NCI-H526 treated with DMSO at 0.1 percent for 48 hours (cell line): Measurements from ENCODE around the gene PPP1R14D.
A peak's percentile ranks its signal among the peaks of the same experiment; 100 is the strongest.

Source experiments
- DNase-seq: peaks from one replicate; lab custom pipeline; 2025; lab: John Stamatoyannopoulos, UW

The PPP1R14D gene

GRCh38 chr15:40819048-40819447 is 9.5 kb downstream of the PPP1R14D start:
- no peak for DNase-seq

GRCh38 chr15:40815042-40815698 is 13.3 kb downstream of the PPP1R14D start:
- no peak for DNase-seq

- no peak for DNase-seq
Observed at GRCh38 chr15:40812721-40813425, 15.6 kb downstream of the PPP1R14D start.

- no peak for DNase-seq
Observed at GRCh38 chr15:40808861-40809450, 19.6 kb downstream of the PPP1R14D start.

GRCh38 chr15:40807888-40808461 is 20.5 kb downstream of the PPP1R14D start:
- DNase-seq: no peak

GRCh38 chr15:40807028-40807887 is 21.2 kb downstream of the PPP1R14D start, which contains the start of the genes DNAJC17 and ZFYVE19:
DNAJC17 (minus strand) TSS chr15:40807473; CDS start chr15:40807446, 27 bp downstream.
ZFYVE19 (plus strand) TSS chr15:40807089; CDS start chr15:40807590, 501 bp downstream.
- DNase-seq: peak; percentile 97

GRCh38 chr15:40806672-40807027 is 21.9 kb downstream of the PPP1R14D start:
- no peak for DNase-seq

GRCh38 chr15:40803688-40804087 is 24.8 kb downstream of the PPP1R14D start:
- DNase-seq: no peak

GRCh38 chr15:40803076-40803475 is 25.4 kb downstream of the PPP1R14D start:
- DNase-seq: no peak

GRCh38 chr15:40799523-40799922 is 29.0 kb downstream of the PPP1R14D start:
- no peak for DNase-seq

GRCh38 chr15:40796512-40796911 is 32.0 kb downstream of the PPP1R14D start:
- no peak for DNase-seq

GRCh38 chr15:40796041-40796440 is 32.5 kb downstream of the PPP1R14D start:
- peak; percentile 38 for DNase-seq

GRCh38 chr15:40793216-40793989 is 35.1 kb downstream of the PPP1R14D start:
- no peak for DNase-seq

- no peak for DNase-seq
Observed at GRCh38 chr15:40792394-40792793, 36.1 kb downstream of the PPP1R14D start.

GRCh38 chr15:40790718-40791117 is 37.8 kb downstream of the PPP1R14D start:
- DNase-seq: no peak

GRCh38 chr15:40789999-40790398 is 38.5 kb downstream of the PPP1R14D start:
- no peak for DNase-seq

GRCh38 chr15:40789119-40789518 is 39.4 kb downstream of the PPP1R14D start:
- DNase-seq: no peak

- DNase-seq: no peak
Observed at GRCh38 chr15:40787991-40788390, 40.5 kb downstream of the PPP1R14D start.

GRCh38 chr15:40787344-40787841 is 41.1 kb downstream of the PPP1R14D start:
- DNase-seq: peak; percentile 91

- no peak for DNase-seq
Observed at GRCh38 chr15:40785814-40786213, 42.7 kb downstream of the PPP1R14D start.

- DNase-seq: no peak
Observed at GRCh38 chr15:40785164-40785563, 43.3 kb downstream of the PPP1R14D start.
